Adrenal gland (tissue), 5 donors: Measurements from ENCODE around the gene RABL2A.
"Not testable (repeated sequence)": the region's sequence is repeated elsewhere in the genome, so short reads cannot be mapped to it uniquely, and the experiment has no call there.

Source experiments
- POLR2A ChIP-seq, 2 donors: fragments of 450-650 bp; IDR thresholded peaks; one replicate each; pipeline ENCODE4 v1.6.1; 2017; ENCODE audit warnings: antibody characterized with exemption in 2 of 2, mild to moderate bottlenecking in 2 of 2, moderate library complexity in 1 of 2
- TF ChIP-seq, protein P1 (sequence below), 6 experiments: fragments of 450-650 bp in 4 of 6; fragments of 200-600 bp in 2 of 6; sonication (generic) in 1 of 6; IDR thresholded peaks; 1 replicate in 5 of 6; 2 replicates in 1 of 6; pipeline versions ENCODE4 v1.5.1 to v1.8.0; 2016 to 2021; ENCODE audit warnings: antibody characterized with exemption in 6 of 6, mild to moderate bottlenecking in 2 of 6, moderate library complexity in 1 of 6
- donor health status: DM: no; HTN: no; CAD: no.

DNA sequence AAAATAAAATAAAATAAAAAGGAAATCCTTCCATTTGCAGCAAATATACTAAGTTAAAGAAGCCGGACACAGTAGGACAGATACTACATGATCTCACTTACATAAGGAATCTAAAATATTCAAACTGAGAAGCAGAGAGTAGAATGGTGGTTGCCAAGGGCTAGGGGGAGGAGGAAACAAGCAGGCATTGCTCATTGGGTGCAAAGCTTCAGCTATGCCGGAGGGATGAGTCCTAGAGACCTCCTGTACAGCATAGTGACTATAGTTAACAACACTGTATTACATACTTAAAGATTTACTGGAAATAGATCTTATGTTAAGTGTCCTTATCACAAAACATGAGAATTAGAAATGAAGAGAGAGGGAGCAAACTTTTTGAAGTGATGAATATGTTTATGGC lies 19.2 kb downstream of the RABL2A start:
- TF ChIP-seq, protein P1, sequence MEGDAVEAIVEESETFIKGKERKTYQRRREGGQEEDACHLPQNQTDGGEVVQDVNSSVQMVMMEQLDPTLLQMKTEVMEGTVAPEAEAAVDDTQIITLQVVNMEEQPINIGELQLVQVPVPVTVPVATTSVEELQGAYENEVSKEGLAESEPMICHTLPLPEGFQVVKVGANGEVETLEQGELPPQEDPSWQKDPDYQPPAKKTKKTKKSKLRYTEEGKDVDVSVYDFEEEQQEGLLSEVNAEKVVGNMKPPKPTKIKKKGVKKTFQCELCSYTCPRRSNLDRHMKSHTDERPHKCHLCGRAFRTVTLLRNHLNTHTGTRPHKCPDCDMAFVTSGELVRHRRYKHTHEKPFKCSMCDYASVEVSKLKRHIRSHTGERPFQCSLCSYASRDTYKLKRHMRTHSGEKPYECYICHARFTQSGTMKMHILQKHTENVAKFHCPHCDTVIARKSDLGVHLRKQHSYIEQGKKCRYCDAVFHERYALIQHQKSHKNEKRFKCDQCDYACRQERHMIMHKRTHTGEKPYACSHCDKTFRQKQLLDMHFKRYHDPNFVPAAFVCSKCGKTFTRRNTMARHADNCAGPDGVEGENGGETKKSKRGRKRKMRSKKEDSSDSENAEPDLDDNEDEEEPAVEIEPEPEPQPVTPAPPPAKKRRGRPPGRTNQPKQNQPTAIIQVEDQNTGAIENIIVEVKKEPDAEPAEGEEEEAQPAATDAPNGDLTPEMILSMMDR (IDR thresholded peaks at IDR 0.05) = not testable (repeated sequence)
- TF ChIP-seq POLR2A (IDR thresholded peaks at IDR 0.05) = not testable (repeated sequence)
